HG03139 (cell line): ENCODE measurements around the gene SHISAL1.

ENCODE experiments used
- ATAC-seq: cut with Tn5 transposase; IDR thresholded peaks from one replicate; pipeline ENCODE4 v1.9.1; 2021; ENCODE audit not compliant: unreplicated experiment

The SHISAL1 gene

GRCh38 chr22:44266796-44267760, 45.7 kb downstream of the SHISAL1 start:
- no peak for ATAC-seq

DNA sequence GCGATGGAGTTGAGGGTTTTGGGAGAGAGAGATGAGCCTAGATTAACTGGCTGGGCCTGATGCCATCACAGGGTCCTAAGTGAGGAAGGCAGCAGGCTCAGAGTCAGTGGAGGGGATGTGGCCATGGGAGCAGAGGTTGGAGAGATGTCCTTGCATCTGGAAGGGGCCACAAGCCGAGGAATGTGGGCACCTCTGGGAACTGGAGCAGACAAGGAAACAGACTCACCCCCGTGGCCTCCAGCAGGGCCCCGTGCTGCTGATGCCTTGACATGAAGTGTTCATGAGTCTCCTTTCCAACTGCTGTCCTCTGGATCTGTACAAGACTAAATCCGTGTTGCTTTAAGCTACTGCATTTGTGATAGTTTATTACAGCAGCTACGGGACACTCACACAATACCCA, 49.2 kb downstream of the SHISAL1 start:
- no peak for ATAC-seq

DNA sequence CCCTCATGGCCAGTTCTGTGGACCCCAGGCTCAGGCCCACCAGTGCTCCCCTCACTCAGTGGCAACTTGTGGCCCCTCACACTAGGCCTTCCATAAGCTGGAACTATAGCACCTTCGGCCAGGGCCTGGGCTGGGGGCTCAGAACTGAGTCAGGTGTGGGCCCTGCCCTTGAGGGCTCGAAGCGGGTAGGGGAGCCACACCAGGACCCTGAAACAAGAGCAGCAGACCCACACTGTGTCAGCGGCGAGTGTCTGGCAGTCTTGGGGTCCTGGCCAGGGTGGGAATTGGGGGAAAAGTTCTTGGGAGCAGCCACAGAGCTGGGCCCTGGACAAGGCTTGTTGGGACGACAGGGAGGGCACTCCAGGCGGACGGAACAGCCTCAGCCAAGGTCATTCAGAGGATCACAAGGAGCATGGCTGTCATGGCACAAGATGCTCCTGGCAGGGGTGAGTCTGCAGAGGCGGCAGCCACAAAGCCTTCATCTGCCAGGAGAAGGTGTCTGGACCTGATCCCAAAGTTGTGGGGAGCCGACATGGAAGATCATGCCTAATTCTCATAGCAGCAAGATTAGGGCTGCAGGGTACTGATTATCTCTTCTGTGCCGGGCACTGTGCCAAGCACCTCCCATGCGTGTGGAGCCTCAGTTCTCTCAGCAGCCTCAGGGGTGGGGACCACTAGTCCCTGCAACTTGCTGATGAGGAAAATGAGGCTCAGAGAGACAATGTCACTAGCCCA, 50.7 kb downstream of the SHISAL1 start:
- ATAC-seq = no peak

- ATAC-seq = no peak
Measured at GRCh38 chr22:44261164-44261860, 51.4 kb downstream of the SHISAL1 start.

- no peak for ATAC-seq
Measured at GRCh38 chr22:44260216-44261035, 52.3 kb downstream of the SHISAL1 start.

DNA sequence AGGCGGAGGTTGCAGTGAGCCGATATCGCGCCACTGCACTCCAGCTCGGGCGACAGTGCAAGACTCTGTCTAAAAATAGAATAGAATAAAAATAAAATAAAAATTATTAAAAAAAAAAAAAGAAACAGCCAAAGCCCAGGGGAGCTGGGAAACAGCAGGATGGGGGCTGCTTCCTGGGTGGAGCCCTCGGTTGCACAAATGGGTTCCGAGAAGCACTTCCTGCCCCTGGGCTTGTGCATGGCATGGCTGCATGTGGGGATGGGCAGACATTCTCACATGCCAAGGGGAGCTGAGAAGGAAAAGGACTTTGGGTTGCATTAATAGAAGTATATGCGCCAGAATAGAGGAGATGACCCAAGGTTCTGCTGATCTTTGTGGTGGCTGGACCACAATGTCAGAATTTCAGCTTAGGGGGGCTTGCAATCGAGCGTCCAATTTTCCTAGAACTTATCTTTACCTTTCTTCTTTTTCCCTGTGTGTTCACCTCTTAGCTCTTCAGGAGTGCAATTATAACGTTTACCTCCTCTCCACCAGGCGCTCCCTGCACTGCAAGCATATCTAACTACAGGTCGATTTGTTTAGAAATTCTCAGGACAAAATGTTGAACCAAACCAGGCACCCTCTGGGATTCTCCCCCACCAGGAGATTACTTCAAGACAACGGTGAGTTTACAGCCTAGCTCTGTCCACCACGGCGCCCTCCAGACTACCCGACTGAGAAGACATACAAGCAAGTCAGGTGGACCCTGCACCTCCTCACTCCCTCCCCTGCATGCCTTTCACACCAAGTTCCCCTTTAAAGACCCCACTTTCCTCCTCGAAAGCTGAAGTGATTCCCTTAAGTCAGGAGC, 53.2 kb downstream of the SHISAL1 start:
- no peak for ATAC-seq

GRCh38 chr22:44256556-44257485, 55.9 kb downstream of the SHISAL1 start:
- ATAC-seq = no peak

- ATAC-seq = no peak
Measured at GRCh38 chr22:44256085-44256484, 56.7 kb downstream of the SHISAL1 start.

DNA sequence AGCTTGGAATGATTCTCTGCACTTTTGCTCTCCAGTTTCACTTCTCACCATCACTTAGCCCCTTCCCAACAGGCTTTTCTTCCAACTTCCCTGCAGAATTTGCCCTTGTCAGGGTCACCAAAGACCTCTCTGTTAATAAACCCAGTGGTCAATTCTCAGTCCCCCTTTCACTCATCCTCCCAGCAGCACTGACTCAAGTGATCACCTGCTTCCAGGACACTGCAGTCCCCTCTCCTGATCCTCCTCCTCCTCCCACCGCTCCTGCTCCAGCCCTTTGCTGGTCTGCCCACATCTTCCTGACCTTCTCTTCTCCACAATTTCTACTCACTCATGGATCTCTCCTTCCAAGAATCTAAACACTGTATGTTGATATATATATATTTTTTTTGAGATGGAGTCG, 57.9 kb downstream of the SHISAL1 start:
- ATAC-seq = no peak

DNA sequence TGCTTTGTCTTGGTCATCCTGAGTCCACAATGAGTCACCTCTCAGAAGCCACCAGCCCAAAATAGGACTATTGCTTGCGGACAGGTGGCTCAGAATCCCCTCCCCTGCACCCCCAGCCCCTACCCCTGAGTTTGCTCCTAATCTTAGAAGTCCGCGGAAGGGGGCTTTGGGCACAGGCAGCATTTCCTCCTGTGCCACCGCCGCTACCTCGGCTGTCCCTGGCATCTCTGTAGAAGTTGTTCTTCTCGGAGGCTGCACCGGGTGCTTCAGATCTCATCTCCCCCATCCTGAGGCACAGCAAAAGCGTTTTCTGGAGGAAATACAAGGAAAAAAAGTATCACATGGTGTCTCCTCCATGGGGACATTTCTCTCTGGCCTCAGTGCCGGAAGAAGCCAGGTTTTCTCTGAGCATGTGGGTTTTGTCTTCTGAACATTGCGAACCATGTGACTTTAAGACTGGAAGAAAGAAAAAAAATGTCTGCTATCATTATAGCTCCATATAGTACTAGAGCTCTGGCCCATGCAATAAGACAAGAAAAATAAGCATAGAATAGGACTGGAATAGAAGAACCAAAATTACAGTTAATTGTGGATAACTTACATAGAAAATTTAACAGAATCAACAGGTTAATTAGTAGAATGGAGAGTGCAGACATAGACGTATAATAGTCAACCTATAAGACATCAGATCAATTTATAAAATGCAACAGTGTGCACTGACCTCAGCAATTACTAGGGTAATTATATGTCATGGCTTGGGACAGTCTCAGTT, 63.2 kb downstream of the SHISAL1 start:
- no peak for ATAC-seq

DNA sequence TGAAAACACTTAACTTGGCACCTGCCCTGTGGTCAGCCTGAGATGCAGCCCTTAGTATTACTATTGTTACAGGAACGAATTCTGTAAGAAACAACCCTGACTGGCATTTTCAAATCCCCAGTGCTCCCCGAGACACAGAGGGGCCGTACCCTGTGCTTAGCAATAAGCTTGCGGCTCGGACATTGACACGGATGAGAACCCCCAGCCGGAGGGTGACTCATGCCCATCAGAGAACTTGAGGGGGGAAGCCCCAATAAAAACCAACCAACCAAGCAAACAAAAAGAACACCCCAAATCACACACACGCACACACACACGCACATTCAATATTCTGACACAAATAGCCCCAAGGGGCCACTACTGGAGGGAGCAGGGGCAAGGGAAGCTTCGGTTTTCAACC, 63.8 kb downstream of the SHISAL1 start:
- ATAC-seq = no peak

DNA sequence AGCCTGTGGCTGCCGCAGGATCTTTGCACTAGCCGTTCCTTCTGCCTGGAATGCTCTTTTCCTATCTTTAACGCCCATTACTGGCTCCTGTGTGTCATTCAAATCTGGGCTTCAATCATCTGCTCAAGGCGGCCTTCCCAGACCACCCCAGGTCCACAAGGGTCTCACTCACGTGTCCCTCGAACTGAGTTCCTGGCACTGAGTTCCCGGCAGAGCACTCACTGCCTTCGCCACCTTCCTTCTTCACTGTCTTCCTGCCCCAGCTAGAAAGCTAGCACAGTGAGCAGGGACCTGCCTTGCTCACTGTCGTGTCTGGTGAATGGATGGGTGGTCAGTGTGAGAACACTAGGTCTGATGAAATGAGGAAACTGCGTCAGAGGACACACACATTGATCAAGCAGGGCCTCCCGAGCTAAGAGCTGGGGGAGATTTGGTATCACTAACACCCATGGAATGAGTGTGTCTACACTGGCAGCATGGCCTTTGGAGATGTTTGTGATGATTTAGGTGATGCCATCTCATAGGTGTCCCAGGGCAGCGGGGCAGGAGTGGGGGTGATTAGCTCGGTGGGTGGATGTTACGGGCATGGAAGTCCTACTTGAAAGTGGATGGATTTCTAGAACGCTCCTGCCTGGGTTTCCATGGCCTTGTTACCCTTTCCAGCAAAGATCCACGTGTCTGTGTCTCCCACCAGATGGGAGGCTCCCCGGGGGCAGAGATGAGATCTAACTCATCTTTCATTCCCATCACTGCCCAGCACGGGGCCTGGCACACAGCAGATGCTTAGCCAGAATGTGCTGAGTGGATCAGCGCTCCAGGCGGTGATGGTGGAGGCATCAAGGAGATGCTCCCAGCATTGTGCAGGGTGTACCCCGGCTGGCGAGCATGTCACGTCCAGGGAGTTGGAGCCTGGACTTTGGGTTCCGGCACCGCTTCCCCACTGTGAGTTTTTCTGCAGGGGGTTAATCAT, 64.5 kb downstream of the SHISAL1 start:
- ATAC-seq = no peak

DNA sequence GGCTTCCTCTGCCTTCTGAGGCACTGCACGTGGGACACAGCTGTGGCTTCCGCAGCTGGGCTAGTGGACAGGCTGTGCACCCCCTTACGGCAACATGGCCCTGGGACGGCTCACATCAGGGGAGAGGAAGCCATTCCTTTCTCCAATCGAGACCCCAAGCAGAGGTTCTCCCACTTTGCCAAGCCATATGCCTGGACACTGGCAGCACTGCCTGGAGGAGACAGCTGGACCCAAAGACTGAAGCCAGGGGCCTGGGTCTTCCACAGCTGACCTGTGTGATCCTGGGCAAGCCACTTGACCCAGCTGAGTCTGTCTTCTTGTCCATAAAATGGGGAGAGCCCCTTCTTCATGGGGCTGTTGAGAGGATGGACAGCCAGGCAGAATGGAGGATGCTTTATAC, 65.4 kb downstream of the SHISAL1 start:
- no peak for ATAC-seq

GRCh38 chr22:44246615-44247326, 66.0 kb downstream of the SHISAL1 start:
- no peak for ATAC-seq

- no peak for ATAC-seq
Measured at GRCh38 chr22:44245867-44246266, 66.9 kb downstream of the SHISAL1 start.

- ATAC-seq = no peak
Measured at GRCh38 chr22:44245438-44245837, 67.3 kb downstream of the SHISAL1 start.
